T follicular helper cell (primary cell): ENCODE data around the gene SHOX.
"Not testable (repeated sequence)": the region's sequence is repeated elsewhere in the genome, so short reads cannot be mapped to it uniquely, and the experiment has no call there.

Experiments used
- DNase-seq: peaks from one replicate; pipeline ENCODE4 v3.0.0-alpha.2; 2020; ENCODE audit warnings: low read depth
- total RNA-seq, 2 experiments: gene quantifications; one replicate each; lab custom pipeline; 2026; lab: John Stamatoyannopoulos, UW

Gene SHOX
- total RNA-seq, result 0 reads per million in 2 experiments

GRCh38 chrX:630612-631496, at the start of gene SHOX:
Gene SHOX, plus strand, starts transcription at chrX:630791. Its CDS starts 107 bp downstream, at chrX:630898.
- no peak for DNase-seq

GRCh38 chrX:581066-581465, 49.5 kb upstream of the SHOX start:
- DNase-seq, result no peak

GRCh38 chrX:581720-582298, 48.8 kb upstream of the SHOX start:
- DNase-seq, result no peak

- no peak for DNase-seq
Measured at GRCh38 chrX:584572-584971, 46.0 kb upstream of the SHOX start.

- DNase-seq, result no peak
Measured at GRCh38 chrX:585115-585808, 45.3 kb upstream of the SHOX start.

- no peak for DNase-seq
Measured at GRCh38 chrX:586351-586750, 44.2 kb upstream of the SHOX start.

GRCh38 chrX:589261-589660, 41.3 kb upstream of the SHOX start:
- DNase-seq, result not testable (repeated sequence)

- no peak for DNase-seq
Measured at GRCh38 chrX:590693-591404, 39.7 kb upstream of the SHOX start.

- DNase-seq, result no peak
Measured at GRCh38 chrX:599837-600715, 30.5 kb upstream of the SHOX start.

- DNase-seq, result not testable (repeated sequence)
Measured at GRCh38 chrX:603029-603428, 27.6 kb upstream of the SHOX start.

GRCh38 chrX:604616-605015, 26.0 kb upstream of the SHOX start:
- DNase-seq, result not testable (repeated sequence)

- DNase-seq, result not testable (repeated sequence)
Measured at GRCh38 chrX:608088-608487, 22.5 kb upstream of the SHOX start.

- DNase-seq, result no peak
Measured at GRCh38 chrX:614136-614535, 16.5 kb upstream of the SHOX start.

GRCh38 chrX:617401-617800, 13.2 kb upstream of the SHOX start:
- DNase-seq, result no peak

- DNase-seq, result no peak
Measured at GRCh38 chrX:617891-618290, 12.7 kb upstream of the SHOX start.

- not testable (repeated sequence) for DNase-seq
Measured at GRCh38 chrX:618304-618703, 12.3 kb upstream of the SHOX start.

GRCh38 chrX:618761-619450, 11.7 kb upstream of the SHOX start:
- DNase-seq, result no peak

GRCh38 chrX:619451-619811, 11.2 kb upstream of the SHOX start:
- no peak for DNase-seq

- DNase-seq, result no peak
Measured at GRCh38 chrX:619812-620531, 10.6 kb upstream of the SHOX start.
